Left kidney (tissue), 2 donors: ENCODE data around the gene CENPA. TPM values are rescaled to one million over a fixed set of nuclear protein-coding genes. Genes with fewer than 3 reads are reported as not detected.

Experiments
- DNase-seq: peaks from one replicate; pipeline ENCODE4 v3.0.0-alpha.2; 2013
- polyA plus RNA-seq: library from polyadenylated mRNA; unstranded; fragments of 120-200 nt; gene quantifications from one replicate; pipeline ENCODE4 v1.2.1, GENCODE V29; 2013; ENCODE audit not compliant: insufficient read length

The CENPA gene
- polyA plus RNA-seq, 1 donor, result 20.7 TPM

DNA sequence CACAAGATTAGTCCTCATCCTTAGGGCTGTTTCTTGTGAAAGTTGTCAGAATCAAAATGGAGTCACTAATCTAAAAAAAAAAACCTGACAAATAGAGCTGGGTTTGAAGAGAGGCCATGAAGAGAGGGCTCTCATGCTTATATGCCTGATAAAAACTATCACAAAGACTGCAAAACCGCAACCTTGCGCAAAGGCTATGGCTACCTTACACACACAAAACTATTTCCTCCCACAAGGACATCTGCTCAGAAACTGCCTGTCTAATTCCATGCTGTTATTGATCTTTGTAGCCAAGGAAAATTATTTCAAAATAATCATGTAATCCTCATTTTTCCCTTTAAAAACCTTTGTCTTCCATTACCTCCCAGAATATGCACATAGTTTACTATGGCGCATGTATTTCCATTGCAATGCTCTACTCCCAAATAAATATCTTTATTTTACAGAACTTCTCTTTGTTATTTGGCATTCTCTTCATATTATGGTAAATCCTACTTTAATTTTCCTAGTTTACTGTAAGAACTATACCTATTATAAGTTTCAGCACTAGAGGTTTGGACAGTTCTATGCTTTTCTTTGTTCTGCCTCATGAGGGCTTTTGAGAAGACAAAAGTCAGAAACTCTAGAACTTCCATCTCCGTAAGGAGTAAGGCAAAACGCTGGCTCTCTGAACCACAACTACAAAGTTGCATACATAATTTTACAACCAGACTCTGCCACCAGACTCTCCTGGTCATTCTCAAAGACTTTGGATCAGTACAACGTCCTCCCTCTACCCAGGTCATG, 52.5 kb downstream of the CENPA start:
- peak; percentile 55 for DNase-seq

DNA sequence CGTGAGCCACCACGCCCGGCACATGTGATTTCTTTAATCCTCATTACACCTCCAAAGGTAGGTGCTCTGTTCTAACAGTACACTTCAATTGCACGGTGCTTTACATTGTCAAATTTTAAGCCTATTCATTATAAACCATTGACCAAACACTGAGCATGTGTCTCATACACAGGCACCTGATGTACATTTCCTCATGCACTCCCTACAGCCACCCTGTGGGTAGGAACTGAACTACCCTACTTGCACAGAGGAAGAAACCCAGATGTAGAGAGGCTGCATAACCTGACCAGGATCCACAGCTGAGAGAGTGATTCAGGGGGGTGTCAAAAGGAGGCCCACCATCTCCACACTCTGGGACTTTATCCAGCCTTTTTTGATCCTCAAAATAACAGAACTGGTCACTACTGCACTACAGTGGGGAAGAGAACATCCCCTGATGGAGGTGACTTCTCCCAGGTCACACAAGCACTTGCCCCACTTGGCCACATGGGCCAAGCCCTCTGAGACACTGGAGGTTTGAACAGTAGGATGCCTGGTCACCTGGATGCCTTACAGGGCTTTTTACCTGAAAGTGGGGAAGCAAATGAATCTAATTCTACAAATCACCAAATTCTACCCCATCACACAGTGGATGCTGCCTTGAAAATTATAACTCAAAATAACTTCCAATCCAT, 55.2 kb downstream of the CENPA start:
- no peak for DNase-seq

DNA sequence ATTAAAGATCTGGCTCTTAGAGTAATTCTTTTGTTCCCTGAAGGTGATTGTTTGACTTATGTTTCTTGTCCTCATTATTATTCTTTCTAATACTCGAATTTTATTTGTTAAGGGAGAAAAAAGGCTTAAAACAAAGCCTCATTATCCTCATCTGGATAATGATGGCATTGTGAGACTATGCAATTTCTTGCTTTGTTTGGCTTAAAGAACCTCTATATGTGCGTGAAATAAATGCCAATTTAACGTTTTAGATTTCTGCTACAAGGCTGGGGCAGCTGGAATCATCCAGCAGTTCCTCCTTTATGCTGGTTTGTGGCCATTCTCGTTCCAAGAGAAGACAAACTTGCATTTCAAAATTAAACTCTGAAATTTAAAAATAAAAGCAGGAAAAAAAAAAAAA, 57.2 kb downstream of the CENPA start:
- DNase-seq, result no peak

Other genes with a start within 250 kb of the CENPA start
- 0.48 TPM for gene CIB4, start 144.7 kb upstream of the CENPA start, polyA plus RNA-seq
- gene KCNK3, start 93.3 kb upstream of the CENPA start, polyA plus RNA-seq, result 1.1 TPM
- 15.8 TPM for gene SLC35F6, start 21.8 kb upstream of the CENPA start, polyA plus RNA-seq
- 6.8 TPM for gene DPYSL5, start 62.1 kb downstream of the CENPA start, polyA plus RNA-seq
- gene MAPRE3, start 184.6 kb downstream of the CENPA start, polyA plus RNA-seq, result 12.2 TPM
- gene TMEM214, start 246.9 kb downstream of the CENPA start, polyA plus RNA-seq, result 68.9 TPM